Activated B cell treated with CpG ODN at 0.5 μM for 24 hours (primary cell): ENCODE measurements around the gene TWNK. TPM values are rescaled to one million over a fixed set of nuclear protein-coding genes. Genes with fewer than 3 reads are reported as not detected.

Experiments
- ATAC-seq: fragments of 200-7000 bp; cut with Tn5 transposase; one replicate; pipeline ENCODE4 v1.10.0; 2021; ENCODE audit warnings: low read depth, mild to moderate bottlenecking, moderate library complexity
- CTCF ChIA-PET: fragments of 350-600 bp; sonication (Branson Sonifier 250); formaldehyde crosslinking; loops from one replicate; lab custom pipeline; 2021; ENCODE audit warnings: antibody characterized with exemption; lab: Charles Lee
- POLR2A ChIA-PET: fragments of 350-600 bp; sonication (Branson Sonifier 250); formaldehyde crosslinking; loops from one replicate; lab custom pipeline; 2021; ENCODE audit warnings: antibody characterized with exemption; lab: Charles Lee
- DNase-seq: peaks from one replicate; pipeline ENCODE4 v3.0.0; 2022
- H3K27ac Mint-ChIP-seq: one replicate; pipeline ENCODE4 v1.8.0; 2020; ENCODE audit warnings: mixed read lengths
- H3K27me3 Mint-ChIP-seq: one replicate; pipeline ENCODE4 v1.8.0; 2021; ENCODE audit warnings: mixed read lengths
- H3K36me3 Mint-ChIP-seq: one replicate; pipeline ENCODE4 v1.8.0; 2021; ENCODE audit warnings: low read depth, mixed read lengths
- H3K4me1 Mint-ChIP-seq: one replicate; pipeline ENCODE4 v1.8.0; 2021; ENCODE audit warnings: mixed read lengths
- H3K4me3 Mint-ChIP-seq: one replicate; pipeline ENCODE4 v1.8.0; 2020; ENCODE audit warnings: mild to moderate bottlenecking, mixed read lengths
- H3K9me3 Mint-ChIP-seq: one replicate; pipeline ENCODE4 v1.8.0; 2020; ENCODE audit warnings: mixed read lengths
- CTCF ChIP-seq: fragments of 200-600 bp; IDR thresholded peaks from one replicate; pipeline ENCODE4 v1.8.0; 2022; ENCODE audit warnings: antibody characterized with exemption, mild to moderate bottlenecking
- intact Hi-C: fragments of 100-400 bp; cut with micrococcal nuclease; formaldehyde crosslinking; loops from one replicate; pipeline ENCODE4 v1.15.1; 2024
- total RNA-seq: library from RNA; stranded (reverse); gene quantifications from 2 replicates; pipeline ENCODE4 v1.2.3, GENCODE V29; 2022

The TWNK gene
- total RNA-seq, 1 donor from 2014 or later = 19.2 TPM

GRCh38 chr10:100995181-100995580, 7.8 kb downstream of the TWNK start:
- H3K36me3 Mint-ChIP-seq = peaks cover 42% of the 10 kb centered on the region
- H3K9me3 Mint-ChIP-seq = no peaks in the 10 kb centered on the region
- POLR2A ChIA-PET = interaction anchor here (0.7 kb wide), 1 partner anchor 37 kb away, joined by 3 read pairs; no protein-coding TSS in a partner anchor
- CTCF ChIA-PET = no interaction called here
- ATAC-seq = no peak
- H3K4me3 Mint-ChIP-seq = no peak overlapping the region
- peaks cover 30% of the 10 kb centered on the region for H3K4me1 Mint-ChIP-seq
- DNase-seq = no peak
- intact Hi-C loops = loop anchor here (5.0 kb wide), 4 partner anchors 433 to 1647 kb away; partner anchors contain the start of genes HIF1AN and TRIM8
- no peak for TF ChIP-seq CTCF
- peak overlapping the region; percentile 22 for H3K27ac Mint-ChIP-seq
- H3K27me3 Mint-ChIP-seq = no peaks in the 10 kb centered on the region

- peak overlapping the region; percentile 87 for H3K4me3 Mint-ChIP-seq
- POLR2A ChIA-PET = interaction anchor here (0.9 to 4.5 kb wide), 7 partner anchors 10 to 461 kb away, joined by 3 to 54 read pairs (median 4); partner anchors contain the start of genes HIF1AN, MRPL43, PDZD7 and SFXN3
- peaks cover 27% of the 10 kb centered on the region for H3K36me3 Mint-ChIP-seq
- TF ChIP-seq CTCF = no peak
- H3K27me3 Mint-ChIP-seq = no peaks in the 10 kb centered on the region
- H3K27ac Mint-ChIP-seq = peak overlapping the region; percentile 94
- DNase-seq (peak; percentile 56), ATAC-seq (peak; percentile 32)
- no peaks in the 10 kb centered on the region for H3K9me3 Mint-ChIP-seq
- CTCF ChIA-PET = interaction anchor here (0.7 to 3.3 kb wide), 7 partner anchors 10 to 65 kb away, joined by 3 to 34 read pairs (median 9); partner anchors contain the start of genes KAZALD1, MRPL43, PDZD7 and SFXN3
- intact Hi-C loops = loop anchor here (1.0 to 5.0 kb wide), 8 partner anchors 10 to 1645 kb away; partner anchors contain the start of genes HIF1AN, KAZALD1, MRPL43 and SEMA4G
- H3K4me1 Mint-ChIP-seq = peaks cover 30% of the 10 kb centered on the region
Measured at GRCh38 chr10:100996678-100997359, 9.5 kb downstream of the TWNK start.

GRCh38 chr10:100997360-100998182, 10.2 kb downstream of the TWNK start:
- CTCF ChIA-PET = interaction anchor here (0.7 to 3.3 kb wide), 10 partner anchors 9 to 172 kb away, joined by 3 to 34 read pairs (median 6); partner anchors contain the start of genes KAZALD1, MRPL43, PDZD7 and SFXN3
- intact Hi-C loops = loop anchor here (1.0 to 5.0 kb wide), 9 partner anchors 10 to 1645 kb away; partner anchors contain the start of genes HIF1AN, KAZALD1, MRPL43 and PDZD7
- no peaks in the 10 kb centered on the region for H3K9me3 Mint-ChIP-seq
- H3K27ac Mint-ChIP-seq = peak overlapping the region; percentile 94
- ATAC-seq (peak; percentile 35), DNase-seq (peak; percentile 77)
- no peaks in the 10 kb centered on the region for H3K27me3 Mint-ChIP-seq
- H3K4me1 Mint-ChIP-seq = peaks cover 30% of the 10 kb centered on the region
- peaks cover 25% of the 10 kb centered on the region for H3K36me3 Mint-ChIP-seq
- peak; percentile 51 for TF ChIP-seq CTCF
- H3K4me3 Mint-ChIP-seq = peak overlapping the region; percentile 87
- POLR2A ChIA-PET = interaction anchor here (0.6 to 4.5 kb wide), 12 partner anchors 11 to 1717 kb away, joined by 3 to 54 read pairs (median 4); partner anchors contain the start of genes ARL3, HIF1AN, KAZALD1 and MRPL43

- Mint-ChIP-seq H3K27me3 (no peaks in the 10 kb centered on the region), H3K4me1 (peaks cover 30% of the 10 kb centered on the region), H3K36me3 (peaks cover 20% of the 10 kb centered on the region), H3K4me3 (peak overlapping the region; percentile 87), H3K27ac (peak overlapping the region; percentile 88), H3K9me3 (no peaks in the 10 kb centered on the region)
- ChIA-PET CTCF (interaction anchor here (0.9 to 3.3 kb wide), 9 partner anchors 9 to 172 kb away, joined by 3 to 34 read pairs (median 7); partner anchors contain the start of genes KAZALD1, MRPL43 and TWNK), POLR2A (interaction anchor here (0.6 to 4.5 kb wide), 11 partner anchors 11 to 1716 kb away, joined by 3 to 54 read pairs (median 4); partner anchors contain the start of genes ARL3, HIF1AN, KAZALD1 and MRPL43)
- TF ChIP-seq CTCF = no peak
- DNase-seq (peak; percentile 60), ATAC-seq (peak; percentile 26)
- intact Hi-C loops = loop anchor here (2.0 to 5.0 kb wide), 5 partner anchors 32 to 1644 kb away; partner anchors contain the start of genes HIF1AN, PDZD7, SFXN3 and TRIM8
Measured at GRCh38 chr10:100998183-100998990, 11.0 kb downstream of the TWNK start.
